KOPT-K1 (cell line): ENCODE data around the gene CTNNA2.

Source experiments
- H3K27ac ChIP-seq: fragments of 200-600 bp; sonication (generic); 2 replicates; pipeline ENCODE4 v1.5.1; 2016; ENCODE audit warnings: antibody characterized with exemption, mild to moderate bottlenecking, low read depth, low read length; ENCODE audit not compliant: poor library complexity, severe bottlenecking
- H3K36me3 ChIP-seq: fragments of 200-600 bp; sonication (generic); 2 replicates; pipeline ENCODE4 v1.5.1; 2017; ENCODE audit warnings: antibody characterized with exemption, mild to moderate bottlenecking, low read length, moderate library complexity; ENCODE audit not compliant: insufficient read depth
- H3K9me3 ChIP-seq: fragments of 200-600 bp; sonication (generic); 2 replicates; pipeline ENCODE4 v1.5.1; 2017; ENCODE audit warnings: antibody characterized with exemption, low read length, mild to moderate bottlenecking; ENCODE audit not compliant: insufficient read depth, poor library complexity, severe bottlenecking

Gene CTNNA2

DNA sequence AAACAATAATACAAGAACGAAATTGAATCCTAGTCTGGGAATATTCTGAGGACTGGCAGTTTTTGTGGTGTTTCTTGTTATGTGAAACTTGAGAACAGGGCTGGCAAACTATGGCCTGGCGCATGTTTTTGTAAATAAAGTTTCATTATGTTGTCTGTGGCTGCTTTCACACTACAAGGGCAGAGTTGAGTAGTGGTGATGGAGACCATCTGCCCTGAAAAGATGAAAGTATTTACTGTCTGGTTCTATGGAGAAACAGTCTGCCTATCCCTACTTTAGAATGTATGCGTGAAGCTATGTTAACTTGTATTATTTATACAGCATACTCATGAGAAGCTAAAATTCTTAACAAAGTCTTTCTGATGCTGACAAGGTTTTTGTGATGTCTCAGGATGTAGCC is 439.8 kb downstream of the CTNNA2 start:
- Histone ChIP-seq H3K9me3 (no peaks in the 10 kb centered on the region), H3K27ac (no peak overlapping the region), H3K36me3 (no peaks in the 10 kb centered on the region)

DNA sequence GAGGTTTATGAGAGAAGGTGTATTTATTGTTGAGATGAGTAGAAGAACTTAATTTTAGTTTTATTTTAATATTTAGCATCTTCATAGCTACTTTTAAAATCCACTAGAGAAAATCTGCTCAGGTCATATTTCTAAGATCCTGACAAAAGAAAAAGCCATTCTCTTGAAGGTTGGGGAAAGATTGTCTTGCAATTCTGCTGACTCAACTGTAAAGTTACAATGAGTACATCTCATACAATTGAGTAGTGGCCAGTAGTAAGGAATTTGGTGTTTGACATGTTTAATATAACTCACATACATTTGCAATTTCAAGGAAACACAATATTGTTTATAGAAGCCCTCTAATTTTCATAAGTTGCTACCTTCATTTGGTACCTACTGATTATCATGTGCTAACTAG is 447.2 kb downstream of the CTNNA2 start:
- H3K36me3 ChIP-seq: no peaks in the 10 kb centered on the region
- H3K9me3 ChIP-seq: no peaks in the 10 kb centered on the region
- no peak overlapping the region for H3K27ac ChIP-seq

DNA sequence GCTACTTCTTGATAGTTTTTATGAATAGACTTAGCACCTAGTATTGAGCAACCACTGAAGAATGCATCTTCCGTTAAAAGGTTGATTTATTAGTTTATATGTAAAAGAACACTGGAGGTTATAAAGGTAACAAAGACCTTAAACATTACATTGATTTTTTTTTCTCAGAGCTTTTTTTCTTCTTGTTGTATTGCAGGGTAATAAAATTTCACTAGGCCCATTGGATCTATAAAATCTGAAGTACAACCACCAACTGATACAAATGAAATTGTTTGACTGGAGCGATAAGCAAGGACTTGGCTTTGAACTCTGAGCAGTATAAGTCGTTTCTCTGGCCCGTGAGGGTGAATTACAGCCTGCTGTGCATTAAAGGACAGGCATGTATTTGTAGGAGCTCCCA is 447.7 kb downstream of the CTNNA2 start:
- Histone ChIP-seq H3K9me3 (no peaks in the 10 kb centered on the region), H3K36me3 (no peaks in the 10 kb centered on the region), H3K27ac (no peak overlapping the region)

DNA sequence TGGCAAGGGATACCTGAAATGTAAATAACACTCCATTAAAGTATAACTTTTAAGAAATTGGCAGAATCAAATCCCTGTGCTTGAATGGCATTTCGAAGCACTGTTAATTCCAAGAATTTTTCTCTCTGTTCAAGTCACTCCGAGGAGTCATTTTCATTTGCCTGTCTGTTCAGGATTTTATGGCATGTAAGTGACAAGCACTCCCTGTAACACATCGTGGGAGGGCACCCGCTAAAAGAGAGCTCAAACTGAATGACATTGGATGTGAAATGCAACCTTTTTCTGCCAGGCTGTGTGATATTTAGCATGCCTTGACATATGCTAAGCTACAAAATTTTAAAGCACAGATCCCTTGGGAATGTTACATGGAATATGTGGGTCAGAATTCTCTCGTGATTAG is 452.1 kb downstream of the CTNNA2 start:
- Histone ChIP-seq H3K36me3 (no peaks in the 10 kb centered on the region), H3K27ac (no peak overlapping the region), H3K9me3 (no peaks in the 10 kb centered on the region)

DNA sequence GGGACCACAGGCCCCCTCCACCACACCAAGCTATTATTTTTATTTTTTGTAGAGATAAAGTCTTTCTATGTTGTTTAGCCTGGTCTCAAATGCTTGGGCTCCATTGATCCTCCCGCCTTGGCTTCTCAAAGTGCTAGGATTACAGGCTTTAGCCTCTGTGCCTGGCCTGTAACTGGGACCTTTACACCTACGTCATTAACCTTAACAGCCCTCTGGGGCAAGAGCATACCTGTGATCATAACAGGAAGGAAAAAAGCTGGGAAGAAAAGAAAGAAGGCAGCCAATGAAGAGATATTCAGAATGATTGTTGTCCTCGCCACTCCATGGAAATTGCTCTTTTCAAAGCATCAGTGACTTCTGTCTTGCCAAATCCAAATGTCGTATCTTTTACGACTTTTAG is 453.5 kb downstream of the CTNNA2 start:
- Histone ChIP-seq H3K27ac (no peak overlapping the region), H3K36me3 (no peaks in the 10 kb centered on the region), H3K9me3 (no peaks in the 10 kb centered on the region)

DNA sequence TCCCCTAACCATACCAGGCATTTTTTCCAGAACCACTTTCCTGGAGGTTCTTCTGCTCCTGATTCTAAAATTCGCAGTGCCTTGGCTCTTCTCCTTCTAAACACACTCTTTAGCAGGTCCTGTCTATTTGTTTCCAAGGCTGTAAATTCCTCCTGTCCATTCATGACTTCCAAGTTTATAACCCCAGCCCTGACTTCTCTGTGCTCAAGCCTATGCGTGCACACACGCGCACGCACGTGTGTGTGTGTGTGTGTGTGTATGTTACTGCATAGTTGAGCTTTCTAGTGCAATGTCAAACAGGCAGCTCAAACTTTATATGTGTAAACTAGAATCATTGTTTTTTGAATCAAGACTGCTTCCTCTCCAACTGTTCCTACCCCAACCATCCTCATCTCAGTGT is 454.0 kb downstream of the CTNNA2 start:
- H3K27ac ChIP-seq: no peak overlapping the region
- H3K36me3 ChIP-seq: no peaks in the 10 kb centered on the region
- no peaks in the 10 kb centered on the region for H3K9me3 ChIP-seq

DNA sequence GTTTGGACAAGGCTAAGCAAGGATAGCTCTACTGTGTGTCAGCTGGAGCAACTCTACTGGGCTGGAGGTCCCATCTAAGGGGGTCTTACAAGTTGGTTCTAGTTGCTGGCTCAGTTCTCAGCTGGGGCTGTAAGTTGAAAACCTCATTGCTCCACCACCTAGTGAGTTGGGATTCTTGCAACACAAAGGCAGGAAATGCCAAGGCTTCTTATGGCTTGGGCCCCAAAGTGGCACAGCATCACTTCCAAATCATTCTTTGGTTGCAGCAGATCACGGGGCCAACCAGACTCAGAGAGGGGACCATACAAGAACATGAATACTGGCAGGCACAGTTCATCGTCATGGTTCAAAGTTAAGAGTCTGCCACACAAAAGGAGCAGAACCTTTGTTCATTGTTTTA is 459.0 kb downstream of the CTNNA2 start:
- Histone ChIP-seq H3K27ac (no peak overlapping the region), H3K9me3 (no peaks in the 10 kb centered on the region), H3K36me3 (no peaks in the 10 kb centered on the region)

DNA sequence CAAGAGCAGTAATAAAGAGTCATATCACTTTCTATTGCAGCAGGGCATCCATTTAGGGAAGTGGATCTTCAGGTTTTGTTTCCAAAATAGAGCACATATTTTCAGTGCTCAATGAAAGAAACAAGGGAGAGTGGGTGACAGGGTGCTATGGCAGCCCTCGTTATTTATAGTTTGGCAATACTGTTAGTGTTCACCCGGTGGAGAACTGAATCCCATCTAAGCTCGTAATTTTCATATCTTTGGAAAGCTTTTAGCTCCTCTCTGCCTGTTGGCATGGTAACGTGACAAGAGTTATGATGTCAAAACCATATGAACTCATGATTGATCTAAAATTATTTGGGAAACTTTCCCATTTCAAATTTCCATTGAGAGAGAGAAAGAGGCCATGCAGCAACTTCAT is 459.8 kb downstream of the CTNNA2 start:
- no peak overlapping the region for H3K27ac ChIP-seq
- H3K9me3 ChIP-seq: no peaks in the 10 kb centered on the region
- H3K36me3 ChIP-seq: no peaks in the 10 kb centered on the region

DNA sequence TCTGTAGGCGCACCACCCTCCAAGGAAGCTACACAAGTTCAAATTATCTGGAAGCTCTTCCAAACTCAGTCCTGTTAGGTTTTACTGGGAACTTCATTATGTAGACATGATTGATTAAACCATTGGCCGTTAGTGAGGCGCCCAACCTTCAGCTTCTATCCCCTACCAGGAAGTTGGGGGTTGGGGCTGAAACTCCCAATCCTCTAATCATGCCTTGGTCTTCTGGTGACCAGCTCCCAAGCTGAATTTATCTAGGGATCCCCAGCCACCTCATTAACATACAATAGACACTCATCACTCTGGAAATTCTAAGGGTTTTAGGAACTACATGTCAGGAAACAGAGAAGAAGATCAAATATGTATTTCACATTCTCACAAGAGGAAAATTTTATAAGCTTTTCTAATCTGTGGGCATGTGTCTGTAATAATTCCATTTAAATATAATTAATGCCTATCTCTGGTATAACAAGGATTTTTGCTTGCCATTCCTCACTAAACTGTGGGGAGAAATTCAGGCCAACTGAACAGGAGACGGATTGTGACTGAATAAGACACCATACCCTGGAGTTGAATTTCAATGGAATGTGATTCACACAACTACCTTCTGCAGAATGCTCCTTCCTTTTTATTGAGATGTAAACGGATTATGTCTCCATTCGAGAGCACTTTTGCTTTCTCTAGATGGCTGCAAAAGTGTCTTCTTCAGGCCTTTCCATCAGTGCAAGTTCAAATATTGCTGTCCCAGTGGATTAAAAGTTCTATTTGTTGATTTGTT is 463.1 kb downstream of the CTNNA2 start:
- no peaks in the 10 kb centered on the region for H3K9me3 ChIP-seq
- H3K27ac ChIP-seq: no peak overlapping the region
- H3K36me3 ChIP-seq: no peaks in the 10 kb centered on the region

DNA sequence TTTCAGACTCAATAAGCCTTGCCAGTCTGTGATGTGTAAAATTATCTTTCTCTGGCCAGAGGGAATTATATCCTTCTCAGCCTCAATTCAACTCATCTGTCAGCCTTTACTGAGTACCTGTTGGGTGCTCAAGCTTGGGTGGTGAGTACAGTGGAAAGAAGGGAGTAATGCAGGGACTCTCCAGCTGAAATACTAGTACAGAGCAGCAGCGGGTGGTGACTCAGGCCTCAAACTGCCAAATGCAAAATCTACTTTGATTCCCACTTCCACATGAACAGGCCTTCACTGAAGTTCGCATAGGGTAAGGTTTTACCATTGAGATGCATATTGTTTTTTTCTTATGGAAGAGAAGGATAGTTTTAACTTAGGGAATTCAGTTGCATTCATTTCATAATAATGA is 464.9 kb downstream of the CTNNA2 start:
- no peak overlapping the region for H3K27ac ChIP-seq
- no peaks in the 10 kb centered on the region for H3K36me3 ChIP-seq
- no peaks in the 10 kb centered on the region for H3K9me3 ChIP-seq

DNA sequence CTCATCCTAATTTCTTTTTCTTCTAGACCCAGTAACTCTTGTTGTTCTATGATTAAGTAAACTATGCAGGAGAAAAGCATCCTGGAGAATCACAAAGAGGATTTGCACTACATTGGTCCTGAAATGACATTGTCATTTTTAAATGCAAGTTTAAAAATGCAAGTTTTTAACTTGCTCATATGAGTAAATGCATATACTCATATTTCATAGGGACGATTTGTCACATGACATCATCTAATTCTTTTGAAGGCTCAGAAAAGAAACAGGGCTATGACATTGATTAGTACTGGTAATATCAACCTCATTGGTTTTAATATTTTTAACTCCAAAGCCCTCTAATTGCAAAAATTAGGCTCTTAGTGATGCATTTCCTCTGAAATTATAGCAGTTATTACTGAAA is 467.3 kb downstream of the CTNNA2 start:
- Histone ChIP-seq H3K36me3 (no peaks in the 10 kb centered on the region), H3K27ac (no peak overlapping the region), H3K9me3 (no peaks in the 10 kb centered on the region)

DNA sequence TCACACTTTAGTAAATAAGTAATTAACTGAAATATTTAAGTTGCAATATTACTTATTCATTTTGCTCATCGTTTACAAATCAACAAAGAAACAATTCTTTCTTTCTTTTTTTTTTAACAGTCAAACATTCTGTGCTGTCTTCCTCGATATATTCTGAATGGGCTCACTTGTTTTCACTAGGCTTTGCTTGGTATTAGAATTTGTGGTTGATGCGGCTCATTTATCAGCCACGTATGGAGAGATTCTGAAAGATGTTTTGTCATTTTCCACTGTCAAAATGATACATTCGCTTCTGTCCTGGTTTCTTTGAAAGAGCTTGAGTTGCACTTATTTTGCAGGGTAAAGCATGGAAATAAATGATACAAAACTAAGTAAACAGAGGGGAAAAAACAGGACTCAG is 468.0 kb downstream of the CTNNA2 start:
- Histone ChIP-seq H3K9me3 (no peaks in the 10 kb centered on the region), H3K36me3 (no peaks in the 10 kb centered on the region), H3K27ac (no peak overlapping the region)

DNA sequence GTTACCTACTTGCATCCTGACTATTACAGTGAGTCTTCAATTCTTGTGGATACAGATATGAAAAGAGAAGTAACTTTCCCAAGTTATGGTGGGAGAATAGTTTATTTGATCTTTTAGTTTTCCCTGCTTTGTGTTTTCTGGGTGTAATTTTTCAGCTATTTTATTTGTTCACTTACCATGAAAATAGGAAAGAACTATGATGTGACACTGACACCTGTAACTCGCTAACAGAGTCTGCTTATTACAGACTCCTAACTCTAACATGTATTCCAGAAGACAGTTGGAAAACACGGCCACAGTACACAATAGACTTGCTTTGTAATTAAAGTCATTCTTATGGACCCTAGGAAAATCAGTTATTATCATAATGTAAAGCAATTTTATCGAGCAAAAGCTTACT is 468.5 kb downstream of the CTNNA2 start:
- Histone ChIP-seq H3K9me3 (no peaks in the 10 kb centered on the region), H3K27ac (no peak overlapping the region), H3K36me3 (no peaks in the 10 kb centered on the region)

DNA sequence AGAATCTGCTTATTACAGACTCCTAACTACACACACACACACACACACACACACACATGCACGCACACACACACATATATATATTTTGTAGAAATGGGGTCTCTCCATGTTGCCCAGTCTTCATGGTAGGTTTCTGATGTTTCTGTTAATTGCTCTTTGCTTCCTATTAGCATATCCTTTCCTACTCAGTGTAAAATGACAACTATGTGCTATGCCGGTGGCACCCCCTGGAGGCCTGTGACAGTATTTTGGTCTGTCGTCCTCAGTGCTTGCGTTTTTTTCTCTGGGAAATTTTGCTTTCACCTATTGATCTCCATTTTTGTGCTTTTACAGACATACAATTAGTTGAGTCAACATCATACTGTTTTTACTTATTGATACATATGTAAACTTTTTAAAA is 469.6 kb downstream of the CTNNA2 start:
- Histone ChIP-seq H3K27ac (no peak overlapping the region), H3K36me3 (no peaks in the 10 kb centered on the region), H3K9me3 (no peaks in the 10 kb centered on the region)

DNA sequence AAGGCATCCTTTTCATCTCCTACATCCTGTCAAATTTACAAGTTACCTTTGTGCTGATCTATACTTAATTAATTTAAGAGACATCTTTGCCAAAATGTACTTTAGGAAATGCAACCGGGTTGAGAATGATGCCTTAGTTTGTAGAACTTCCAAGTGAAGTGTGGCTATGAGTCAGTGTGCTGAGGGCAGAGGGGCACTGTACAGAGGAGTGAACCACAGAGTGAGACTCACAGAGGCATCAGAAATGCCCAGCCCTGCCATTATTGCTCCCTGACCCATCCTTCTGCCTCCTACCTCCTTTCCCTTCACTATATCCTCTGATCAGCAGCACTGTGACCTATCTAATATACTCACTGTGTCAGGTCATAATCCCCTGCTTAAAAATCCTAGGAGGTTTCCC is 471.6 kb downstream of the CTNNA2 start:
- Histone ChIP-seq H3K9me3 (peaks cover under 1% of the 10 kb centered on the region), H3K36me3 (no peaks in the 10 kb centered on the region), H3K27ac (no peak overlapping the region)

DNA sequence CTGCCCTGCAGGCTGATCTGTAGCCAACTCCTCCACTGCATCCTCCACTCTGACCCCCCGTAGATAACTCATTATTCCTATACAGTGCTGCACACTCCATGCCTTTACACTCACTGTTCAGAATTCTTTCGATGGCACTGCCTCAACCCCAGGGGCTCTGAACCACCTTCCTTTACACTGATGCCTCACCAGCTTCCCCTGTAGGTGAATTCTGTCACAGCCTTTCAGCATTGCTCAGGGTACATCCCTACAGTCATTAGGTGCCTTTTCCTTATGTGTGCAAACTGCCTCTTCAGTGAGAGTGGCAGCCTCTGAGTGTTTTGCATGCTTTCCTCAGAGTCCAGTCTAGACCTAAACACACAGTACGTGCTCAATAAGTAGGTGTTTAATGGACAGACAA is 472.3 kb downstream of the CTNNA2 start:
- Histone ChIP-seq H3K36me3 (no peaks in the 10 kb centered on the region), H3K9me3 (peaks cover 7% of the 10 kb centered on the region), H3K27ac (no peak overlapping the region)
